Epithelial cell of esophagus (primary cell): Measurements from ENCODE around the gene TNFAIP8L1.
"Not testable (repeated sequence)": the region's sequence is repeated elsewhere in the genome, so short reads cannot be mapped to it uniquely, and the experiment has no call there.

Source experiments
- DNase-seq: peaks from one replicate; pipeline ENCODE4 v3.0.0; 2010; ENCODE audit warnings: low read depth
- H3K4me3 ChIP-seq: 2 replicates; pipeline ENCODE4 v1.5.1; 2011; ENCODE audit warnings: mild to moderate bottlenecking, low read length, control low read depth
- CTCF ChIP-seq: IDR thresholded peaks from 2 replicates; pipeline ENCODE4 v1.5.1; 2011; ENCODE audit warnings: low read depth, mild to moderate bottlenecking, low read length, control low read depth, inconsistent platforms; ENCODE audit not compliant: insufficient read depth; ENCODE audit errors: missing control alignments

Gene TNFAIP8L1

GRCh38 chr19:4638828-4639530 is at the start of gene TNFAIP8L1:
TNFAIP8L1 (plus strand) TSS chr19:4639516; CDS start chr19:4651870, 12,354 bp downstream.
- H3K4me3 ChIP-seq, result peak within 1 kb of the TSS; percentile 75
- peak; percentile 97 for DNase-seq
- TF ChIP-seq CTCF, result no peak

GRCh38 chr19:4589579-4590410 is 49.5 kb upstream of the TNFAIP8L1 start:
- H3K4me3 ChIP-seq, result no peak overlapping the region
- peak; percentile 22 for DNase-seq
- peak; percentile 33 for TF ChIP-seq CTCF

- H3K4me3 ChIP-seq, result no peak overlapping the region
- DNase-seq, result no peak
- TF ChIP-seq CTCF, result no peak
These were observed 48.8 kb upstream of the TNFAIP8L1 start for GRCh38 chr19:4590559-4590958.

- TF ChIP-seq CTCF, result no peak
- no peak for DNase-seq
- H3K4me3 ChIP-seq, result no peak overlapping the region
These were observed 48.0 kb upstream of the TNFAIP8L1 start for GRCh38 chr19:4591320-4591719.

- TF ChIP-seq CTCF, result no peak
- no peak overlapping the region for H3K4me3 ChIP-seq
- DNase-seq, result no peak
These were observed 46.9 kb upstream of the TNFAIP8L1 start for GRCh38 chr19:4592445-4592844.

- H3K4me3 ChIP-seq, result no peak overlapping the region
- DNase-seq, result peak; percentile 95
- TF ChIP-seq CTCF, result no peak
These were observed 45.9 kb upstream of the TNFAIP8L1 start for GRCh38 chr19:4593409-4593851.

GRCh38 chr19:4594201-4594600 is 45.1 kb upstream of the TNFAIP8L1 start:
- TF ChIP-seq CTCF, result no peak
- no peak for DNase-seq
- no peak overlapping the region for H3K4me3 ChIP-seq

GRCh38 chr19:4595158-4595557 is 44.2 kb upstream of the TNFAIP8L1 start:
- not testable (repeated sequence) for DNase-seq, H3K4me3 ChIP-seq
